ENCODE measurements around the gene VPS37D. TPM values are rescaled to one million over a fixed set of nuclear protein-coding genes. Genes with fewer than 3 reads are reported as not detected.

Gene VPS37D
- total RNA-seq, 2 donors from 2014 or later: 0.62 to 2.0 TPM

DNA sequence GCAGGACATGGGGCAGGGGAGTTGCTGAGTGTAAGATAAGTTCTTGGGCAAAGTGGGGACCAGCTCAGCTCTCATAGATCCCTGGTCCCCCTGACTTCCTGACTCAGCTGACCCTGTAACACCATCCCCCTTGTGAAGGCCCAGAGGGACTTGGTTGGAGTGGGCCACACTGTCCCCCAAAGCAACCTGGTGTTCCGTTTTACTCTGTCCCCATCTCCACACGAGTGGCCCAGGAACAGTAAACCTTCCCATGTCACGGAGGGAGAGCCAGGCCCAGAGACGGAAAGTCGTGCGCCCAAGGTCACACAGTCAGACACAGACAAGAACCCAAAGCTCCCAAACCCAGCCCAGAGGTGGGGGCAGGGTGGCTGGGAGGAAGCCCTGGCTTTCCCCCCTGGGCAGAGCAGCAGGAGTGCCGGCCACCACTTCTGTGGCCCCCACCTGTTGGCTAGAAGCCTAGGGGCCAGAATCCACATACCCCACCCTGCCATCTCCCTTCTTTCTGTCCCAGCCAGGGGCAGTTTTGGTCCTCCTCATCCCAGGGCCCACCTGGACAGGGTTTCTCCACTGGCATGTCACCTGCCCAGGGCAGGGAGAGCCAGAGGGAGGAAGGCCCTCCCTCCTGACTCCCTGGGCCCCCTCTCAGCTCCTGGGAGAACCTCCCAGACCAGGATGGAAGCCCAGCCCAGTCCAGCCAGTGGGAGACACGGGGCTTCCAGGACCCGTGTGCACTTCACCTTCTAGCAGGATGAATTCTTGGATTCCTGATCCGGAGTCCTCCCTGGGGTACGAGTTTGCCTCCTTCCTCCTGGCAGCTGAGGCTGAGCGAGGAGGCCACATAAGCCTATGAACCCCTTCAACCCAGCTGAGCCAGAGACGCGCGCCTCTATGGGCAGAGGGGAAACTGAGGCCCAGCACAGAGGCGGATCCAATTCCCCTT lies 20.6 kb upstream of the VPS37D start:
- no peaks in the 10 kb centered on the region for H3K9me3 ChIP-seq
- no peaks in the 10 kb centered on the region for H3K4me1 ChIP-seq
- no peak for DNase-seq
- no peak overlapping the region for H3K9ac ChIP-seq (ENCODE audit: low read depth in 2 of 2, low read length in 2 of 2)
- H3K27ac ChIP-seq: no peak overlapping the region
- intact Hi-C loops (cut with DNase I): no loop called here
- H3K27me3 ChIP-seq: peaks cover 3% of the 10 kb centered on the region
- no peaks in the 10 kb centered on the region for H3K36me3 ChIP-seq
- H3K4me3 ChIP-seq: no peak overlapping the region
- TF ChIP-seq, protein P1, sequence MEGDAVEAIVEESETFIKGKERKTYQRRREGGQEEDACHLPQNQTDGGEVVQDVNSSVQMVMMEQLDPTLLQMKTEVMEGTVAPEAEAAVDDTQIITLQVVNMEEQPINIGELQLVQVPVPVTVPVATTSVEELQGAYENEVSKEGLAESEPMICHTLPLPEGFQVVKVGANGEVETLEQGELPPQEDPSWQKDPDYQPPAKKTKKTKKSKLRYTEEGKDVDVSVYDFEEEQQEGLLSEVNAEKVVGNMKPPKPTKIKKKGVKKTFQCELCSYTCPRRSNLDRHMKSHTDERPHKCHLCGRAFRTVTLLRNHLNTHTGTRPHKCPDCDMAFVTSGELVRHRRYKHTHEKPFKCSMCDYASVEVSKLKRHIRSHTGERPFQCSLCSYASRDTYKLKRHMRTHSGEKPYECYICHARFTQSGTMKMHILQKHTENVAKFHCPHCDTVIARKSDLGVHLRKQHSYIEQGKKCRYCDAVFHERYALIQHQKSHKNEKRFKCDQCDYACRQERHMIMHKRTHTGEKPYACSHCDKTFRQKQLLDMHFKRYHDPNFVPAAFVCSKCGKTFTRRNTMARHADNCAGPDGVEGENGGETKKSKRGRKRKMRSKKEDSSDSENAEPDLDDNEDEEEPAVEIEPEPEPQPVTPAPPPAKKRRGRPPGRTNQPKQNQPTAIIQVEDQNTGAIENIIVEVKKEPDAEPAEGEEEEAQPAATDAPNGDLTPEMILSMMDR (IDR thresholded peaks at IDR 0.05): no peak

- Histone ChIP-seq H3K4me1 (no peaks in the 10 kb centered on the region), H3K4me3 (peak overlapping the region; percentile 27), H3K9me3 (no peaks in the 10 kb centered on the region), H3K9ac (ENCODE audit: low read depth in 2 of 2, low read length in 2 of 2) (peak overlapping the region in 1 of 2 donors; percentile 34), H3K27ac (no peak overlapping the region), H3K36me3 (no peaks in the 10 kb centered on the region), H3K27me3 (peaks cover 3% of the 10 kb centered on the region)
- TF ChIP-seq, protein P1 (IDR thresholded peaks at IDR 0.05): no peak
- peak; percentile 83 for DNase-seq
- intact Hi-C loops (cut with DNase I): no loop called here
Observed at GRCh38 chr7:73647725-73648592, 19.7 kb upstream of the VPS37D start.

DNA sequence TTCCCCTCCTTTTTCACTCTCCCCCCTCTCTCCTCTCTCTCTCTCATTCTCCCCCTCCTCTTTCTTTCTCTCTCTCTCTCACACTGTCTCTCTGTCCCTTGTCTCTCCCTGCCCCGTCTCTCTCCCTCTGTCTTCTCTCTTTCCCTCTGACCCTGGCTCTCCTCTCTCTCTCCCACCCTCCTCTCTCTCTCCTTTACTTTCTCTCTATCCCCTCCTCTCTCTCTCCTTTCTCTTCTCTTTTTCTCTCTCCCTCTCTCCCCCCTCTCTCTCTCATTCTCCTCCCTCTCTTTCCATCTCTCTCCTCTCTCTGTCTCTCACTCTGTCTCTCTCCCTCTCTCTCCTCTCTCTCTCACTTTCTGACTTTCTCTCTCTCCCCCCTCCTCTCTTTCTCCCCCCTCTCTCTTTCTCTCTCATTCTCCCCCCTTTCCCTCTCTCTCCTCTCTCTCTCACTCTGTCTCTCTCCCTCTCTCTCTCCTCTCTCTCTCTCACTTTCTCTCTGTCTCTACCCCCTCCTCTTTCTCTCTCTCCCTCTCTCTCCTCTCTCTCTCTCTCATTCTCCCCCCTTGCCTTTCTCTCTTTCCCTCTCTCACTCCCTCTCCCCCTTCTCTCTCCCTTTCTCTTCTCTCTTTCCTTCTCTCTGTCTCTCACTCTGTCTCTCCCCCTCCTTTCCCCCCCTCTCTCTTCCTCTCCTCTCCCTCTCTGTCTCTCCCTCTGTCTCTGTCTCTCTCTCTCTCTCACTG lies 18.9 kb upstream of the VPS37D start:
- H3K27me3 ChIP-seq: peaks cover 3% of the 10 kb centered on the region
- no peak for DNase-seq
- no peaks in the 10 kb centered on the region for H3K4me1 ChIP-seq
- TF ChIP-seq, protein P1 (IDR thresholded peaks at IDR 0.05): no peak
- no peaks in the 10 kb centered on the region for H3K9me3 ChIP-seq
- intact Hi-C loops (cut with DNase I): no loop called here
- no peaks in the 10 kb centered on the region for H3K36me3 ChIP-seq
- no peak overlapping the region for H3K9ac ChIP-seq (ENCODE audit: low read depth in 2 of 2, low read length in 2 of 2)
- no peak overlapping the region for H3K27ac ChIP-seq
- no peak overlapping the region for H3K4me3 ChIP-seq

- H3K9me3 ChIP-seq: no peaks in the 10 kb centered on the region
- no peak overlapping the region for H3K9ac ChIP-seq (ENCODE audit: low read depth in 2 of 2, low read length in 2 of 2)
- no peak overlapping the region for H3K27ac ChIP-seq
- peaks cover 3% of the 10 kb centered on the region for H3K27me3 ChIP-seq
- H3K4me1 ChIP-seq: no peaks in the 10 kb centered on the region
- H3K4me3 ChIP-seq: no peak overlapping the region
- TF ChIP-seq, protein P1 (IDR thresholded peaks at IDR 0.05): no peak
- intact Hi-C loops (cut with DNase I): no loop called here
- H3K36me3 ChIP-seq: no peaks in the 10 kb centered on the region
- no peak for DNase-seq
Observed at GRCh38 chr7:73649576-73649975, 18.1 kb upstream of the VPS37D start.

DNA sequence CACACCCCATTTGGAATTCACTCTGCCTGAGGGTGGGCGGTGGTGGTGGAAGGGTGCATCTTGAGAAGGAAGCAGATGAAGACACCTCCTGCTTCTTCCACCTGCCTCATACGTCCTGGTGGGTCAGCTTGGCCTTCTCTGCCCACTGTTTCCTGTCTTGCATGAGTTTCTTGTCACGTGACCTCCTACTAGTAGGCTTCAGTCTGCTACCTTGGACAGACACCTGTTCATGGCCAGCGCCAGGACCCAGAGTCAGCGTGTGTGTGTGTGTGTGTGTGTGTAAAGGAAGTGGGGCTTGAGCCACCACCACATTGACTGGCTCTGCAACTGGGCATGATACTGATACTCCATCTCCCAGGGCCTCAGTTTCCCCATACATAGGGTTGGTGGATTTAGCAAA lies 17.1 kb upstream of the VPS37D start:
- no peak for DNase-seq
- Histone ChIP-seq H3K27ac (no peak overlapping the region), H3K9me3 (no peaks in the 10 kb centered on the region), H3K4me1 (no peaks in the 10 kb centered on the region), H3K36me3 (no peaks in the 10 kb centered on the region), H3K27me3 (peaks cover 3% of the 10 kb centered on the region), H3K4me3 (no peak overlapping the region), H3K9ac (ENCODE audit: low read depth in 2 of 2, low read length in 2 of 2) (no peak overlapping the region)
- TF ChIP-seq, protein P1 (IDR thresholded peaks at IDR 0.05): no peak
- intact Hi-C loops (cut with DNase I): no loop called here

All from colonic mucosa (tissue), 4 donors.